GF-D8 (cell line): Measurements from ENCODE around the gene SNX1.
"Not testable (repeated sequence)": the region's sequence is repeated elsewhere in the genome, so short reads cannot be mapped to it uniquely, and the experiment has no call there.

ENCODE experiments used
- DNase-seq: peaks from one replicate; lab custom pipeline; 2025; lab: John Stamatoyannopoulos, UW

The SNX1 gene

GRCh38 chr15:64112904-64113303 is 17.1 kb downstream of the SNX1 start:
- DNase-seq = no peak

GRCh38 chr15:64117759-64118487 is 22.1 kb downstream of the SNX1 start:
- no peak for DNase-seq

- DNase-seq = not testable (repeated sequence)
These were observed 24.5 kb downstream of the SNX1 start for GRCh38 chr15:64120322-64120721.

GRCh38 chr15:64121614-64122013 is 25.8 kb downstream of the SNX1 start:
- DNase-seq = no peak

GRCh38 chr15:64122444-64122843 is 26.7 kb downstream of the SNX1 start:
- no peak for DNase-seq

GRCh38 chr15:64122936-64123351 is 27.2 kb downstream of the SNX1 start:
- DNase-seq = no peak

GRCh38 chr15:64125978-64126377 is 30.2 kb downstream of the SNX1 start:
- DNase-seq = no peak

GRCh38 chr15:64127521-64128270 is 31.9 kb downstream of the SNX1 start:
- DNase-seq = no peak

- DNase-seq = no peak
These were observed 34.4 kb downstream of the SNX1 start for GRCh38 chr15:64130159-64130558.

GRCh38 chr15:64131547-64131946 is 35.8 kb downstream of the SNX1 start:
- DNase-seq = no peak

- DNase-seq = no peak
These were observed 36.4 kb downstream of the SNX1 start for GRCh38 chr15:64132217-64132616.

- no peak for DNase-seq
These were observed 38.0 kb downstream of the SNX1 start for GRCh38 chr15:64133623-64134344.

GRCh38 chr15:64134345-64134829 is 38.6 kb downstream of the SNX1 start:
- DNase-seq = no peak

- DNase-seq = no peak
These were observed 40.6 kb downstream of the SNX1 start for GRCh38 chr15:64136347-64136746.

- DNase-seq = no peak
These were observed 41.5 kb downstream of the SNX1 start for GRCh38 chr15:64137226-64137833.

GRCh38 chr15:64138331-64138941 is 42.7 kb downstream of the SNX1 start:
- no peak for DNase-seq

- DNase-seq = no peak
These were observed 46.2 kb downstream of the SNX1 start for GRCh38 chr15:64141798-64142512.

GRCh38 chr15:64143276-64143675 is 47.5 kb downstream of the SNX1 start:
- DNase-seq = no peak

GRCh38 chr15:64144192-64144564 is 48.4 kb downstream of the SNX1 start:
- no peak for DNase-seq

- DNase-seq = no peak
These were observed 48.9 kb downstream of the SNX1 start for GRCh38 chr15:64144565-64145281.

- DNase-seq = no peak
These were observed 50.3 kb downstream of the SNX1 start for GRCh38 chr15:64146041-64146440.
